GM19023 (cell line): ENCODE results near the gene FAM227B.
"Not testable (repeated sequence)": the region's sequence is repeated elsewhere in the genome, so short reads cannot be mapped to it uniquely, and the experiment has no call there.

Source experiments
- ATAC-seq: cut with Tn5 transposase; IDR thresholded peaks from one replicate; pipeline ENCODE4 v1.9.1; 2021; ENCODE audit warnings: mild to moderate bottlenecking, moderate library complexity; ENCODE audit not compliant: unreplicated experiment

The FAM227B gene, protein sequence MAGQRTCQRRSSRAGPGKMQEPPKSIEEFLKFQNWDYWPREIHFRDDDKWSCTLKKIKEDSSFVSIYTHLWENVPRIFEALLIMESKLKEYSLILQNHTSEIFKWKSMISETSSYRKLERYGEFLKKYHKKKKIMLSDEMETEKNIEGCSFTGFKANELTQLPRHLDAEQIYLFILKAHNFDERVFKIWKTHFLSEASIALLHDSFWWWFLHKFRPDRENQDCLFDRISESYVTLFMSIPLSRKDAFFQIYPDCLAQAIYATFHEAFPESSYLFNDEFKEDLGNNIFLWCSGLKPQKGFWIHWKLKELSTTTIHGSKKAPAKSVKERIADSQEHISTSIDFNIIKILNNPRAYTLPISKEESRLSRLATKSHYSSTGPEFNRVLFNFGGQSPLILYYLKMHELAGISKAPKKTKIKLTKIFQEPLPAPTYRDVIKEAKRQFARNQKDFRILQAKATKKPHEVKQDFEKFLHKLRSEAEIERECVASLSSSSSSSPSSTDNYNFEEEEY

DNA sequence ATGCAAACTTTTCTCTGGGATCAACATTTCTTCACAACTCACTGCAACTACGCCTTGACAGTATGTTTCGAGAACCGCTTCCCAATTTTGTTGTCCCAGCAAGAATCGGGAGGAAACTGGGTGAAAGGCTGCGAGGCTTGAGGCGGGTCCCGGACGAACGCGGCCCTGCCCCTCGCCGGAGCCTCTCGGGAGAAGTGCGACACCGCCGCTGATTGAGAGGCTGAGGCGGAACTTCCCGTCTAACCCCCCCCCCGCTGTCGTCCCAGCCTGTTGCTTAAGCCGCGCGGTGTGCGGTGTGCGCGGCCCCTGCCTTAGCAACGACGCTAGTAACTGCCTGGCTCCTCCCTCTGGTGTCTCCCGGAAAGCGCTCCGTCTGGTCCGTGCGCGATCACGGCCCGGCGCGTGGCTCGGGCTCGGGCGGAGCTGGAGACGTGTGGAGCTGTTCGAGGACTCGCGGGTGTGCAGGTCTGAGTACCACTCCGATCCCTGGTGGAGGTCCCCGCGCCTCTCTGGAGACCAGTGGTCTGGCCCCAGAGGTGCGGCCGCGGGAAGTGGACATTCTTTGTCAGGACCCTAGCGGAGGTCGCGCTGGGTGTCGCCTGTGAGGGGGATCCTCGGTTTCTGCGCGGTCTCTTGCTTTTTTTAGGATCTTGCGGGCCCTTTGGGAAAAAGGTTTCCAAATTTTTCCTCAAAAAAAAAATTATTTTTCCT, at the start of gene FAM227B, which contains the start of gene DTWD1:
Gene FAM227B (minus strand): TSS at position 161 of the 711 bp plus-strand sequence. CDS start 5,647 bp downstream, outside the sequence.
Gene DTWD1 (plus strand): TSS at position 391 of the 711 bp plus-strand sequence. CDS start 4,120 bp downstream, outside the sequence.
- peak; percentile 98 for ATAC-seq

DNA sequence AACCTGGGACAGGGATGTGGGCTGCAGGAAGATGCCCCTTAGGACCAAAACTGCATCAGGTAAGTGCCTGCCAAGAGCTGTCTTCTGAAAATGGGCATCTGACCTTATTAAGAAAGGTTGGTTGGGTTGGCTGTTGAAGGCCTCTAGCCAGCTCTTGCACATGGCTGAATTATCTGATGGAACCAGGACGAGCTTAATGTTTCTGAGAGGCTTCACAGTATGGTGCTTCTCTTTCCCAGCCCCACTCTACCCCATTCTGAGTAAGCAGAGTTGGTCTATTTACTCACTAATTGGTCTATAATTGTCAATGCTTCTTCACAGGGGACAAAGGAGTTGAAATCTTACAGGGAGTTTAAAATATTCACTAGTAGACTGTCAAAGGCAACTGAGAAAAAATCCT, 48.7 kb upstream of the FAM227B start:
- ATAC-seq, result no peak

DNA sequence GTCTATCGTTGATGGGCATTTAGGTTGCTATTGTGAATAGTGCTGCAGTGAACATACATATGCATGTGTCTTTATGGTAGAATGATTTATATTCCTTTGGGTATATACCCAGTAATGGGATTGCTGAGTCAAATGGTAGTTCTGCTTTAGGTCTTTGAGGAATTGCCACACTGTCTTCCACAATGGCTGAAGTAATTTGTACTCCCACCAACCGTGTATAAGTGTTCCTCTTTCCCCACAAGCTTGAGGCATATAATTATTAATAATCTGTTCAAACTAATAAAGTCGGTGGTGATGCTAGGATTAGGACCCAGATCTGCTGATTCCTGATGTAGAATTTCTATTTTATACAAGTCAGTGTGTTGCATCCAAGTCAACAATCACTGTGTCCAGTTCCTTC, 45.9 kb upstream of the FAM227B start:
- not testable (repeated sequence) for ATAC-seq

DNA sequence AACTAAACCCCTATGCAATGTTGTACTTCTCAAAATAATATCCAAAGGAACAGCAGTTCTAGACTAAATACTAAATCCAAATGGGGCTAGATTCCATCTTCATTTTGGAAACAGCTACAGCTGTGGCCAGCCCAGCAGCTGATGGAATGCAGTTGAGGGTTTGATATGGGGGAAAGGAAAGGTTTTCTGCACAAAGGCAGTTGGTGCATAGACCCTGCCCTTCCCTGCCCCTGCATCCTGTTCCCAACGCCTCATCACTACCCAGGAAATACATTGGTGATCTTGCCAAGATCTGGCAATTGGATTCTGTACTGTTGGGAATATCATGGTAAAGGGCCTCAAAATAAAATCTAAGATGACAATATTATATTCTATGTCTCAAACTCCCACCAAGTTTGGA, 44.1 kb upstream of the FAM227B start:
- ATAC-seq, result no peak

DNA sequence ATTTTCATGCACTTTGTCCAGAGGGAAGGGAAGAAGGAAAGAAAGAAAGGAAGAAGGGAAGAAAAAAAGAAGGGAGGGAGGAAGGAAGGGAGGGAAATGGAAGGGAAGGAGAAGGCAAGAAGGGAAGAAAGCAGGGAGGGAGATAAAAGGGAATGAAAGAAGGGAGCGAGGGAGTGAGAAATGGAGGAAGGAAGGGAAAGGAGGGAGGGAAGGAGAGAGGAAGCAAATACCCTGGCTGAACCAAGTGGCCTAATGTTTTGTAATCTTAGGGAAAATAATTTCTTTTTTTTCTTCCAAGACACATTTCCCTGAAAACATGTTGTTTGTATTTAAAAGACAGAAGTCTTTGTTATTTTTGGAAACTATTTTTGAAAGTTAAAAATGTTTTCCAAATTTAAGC, 36.1 kb upstream of the FAM227B start:
- ATAC-seq, result no peak

DNA sequence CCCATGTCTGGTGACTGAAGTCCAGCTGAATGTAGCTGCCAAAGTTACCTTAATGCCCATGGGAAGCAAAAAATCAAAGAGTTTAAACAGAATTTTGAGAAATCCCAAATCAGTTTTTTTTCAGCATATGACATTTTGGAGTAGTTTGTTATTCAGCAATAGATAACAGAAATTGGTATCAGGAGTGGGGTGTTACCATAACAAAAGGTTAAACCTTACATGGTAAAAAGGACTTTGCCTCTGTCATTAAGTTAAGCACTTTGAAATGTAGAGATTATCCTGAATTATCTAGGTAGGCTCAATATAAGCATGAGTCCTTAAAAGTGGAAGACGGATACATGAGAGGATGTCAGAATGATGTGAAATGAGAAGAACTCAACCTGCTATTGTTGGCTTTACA, 32.3 kb upstream of the FAM227B start:
- no peak for ATAC-seq

DNA sequence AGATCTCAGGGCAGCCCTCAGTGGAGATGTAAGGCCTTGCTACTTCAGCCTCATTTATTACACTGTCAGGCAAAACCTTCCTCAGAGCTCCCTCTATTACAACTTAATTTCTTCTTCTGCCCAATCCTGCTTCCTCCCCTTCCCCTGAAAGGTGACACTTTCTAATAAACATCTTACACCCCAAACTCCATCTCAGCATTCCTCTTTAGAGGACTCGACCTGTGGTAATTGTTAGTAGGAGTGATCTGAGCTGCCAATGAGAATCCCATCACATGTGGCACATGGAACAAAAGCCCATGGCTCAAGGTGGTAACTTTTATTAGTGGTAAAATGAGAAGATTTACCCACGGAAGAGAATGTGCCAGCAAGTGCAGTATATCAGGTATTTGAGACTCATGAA, 30.1 kb upstream of the FAM227B start:
- ATAC-seq, result no peak

DNA sequence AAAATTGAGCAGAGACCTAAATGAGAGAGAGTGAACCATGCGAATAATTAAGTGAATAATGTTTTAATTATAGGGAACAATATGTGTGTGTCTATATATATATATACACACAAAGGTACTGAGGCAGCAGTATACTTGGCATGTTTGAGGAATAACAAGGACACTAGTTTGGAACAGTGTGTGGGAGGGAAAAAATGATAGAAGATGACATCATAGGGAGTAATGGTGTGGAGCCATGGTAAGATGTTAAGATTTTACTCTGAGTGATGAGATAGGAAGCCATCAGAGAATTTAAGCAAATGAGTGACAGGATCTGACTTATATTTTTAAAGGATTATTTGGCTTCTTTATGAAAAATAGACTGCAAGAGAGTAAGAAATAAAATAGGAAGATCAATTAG, 29.4 kb upstream of the FAM227B start:
- ATAC-seq, result no peak

DNA sequence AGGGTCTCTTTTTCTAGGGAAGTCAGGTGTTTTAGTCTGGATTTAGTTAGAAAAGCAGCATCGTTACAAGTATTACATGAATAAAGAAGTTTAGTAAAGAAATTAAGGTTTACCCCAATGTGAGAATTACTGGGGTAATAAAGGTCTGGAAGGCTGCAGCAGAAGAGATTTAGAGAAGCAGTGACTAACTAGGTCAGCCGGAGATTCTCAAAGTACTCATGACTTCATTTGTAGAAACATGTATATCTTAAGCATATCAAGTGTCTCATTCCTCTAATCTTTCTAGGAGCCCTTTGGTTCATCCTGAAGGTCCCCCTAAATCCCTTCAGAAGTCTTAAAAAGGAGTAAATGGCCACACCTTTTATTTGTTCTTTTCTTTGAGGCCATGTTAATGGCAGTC, 26.3 kb upstream of the FAM227B start:
- ATAC-seq, result no peak

DNA sequence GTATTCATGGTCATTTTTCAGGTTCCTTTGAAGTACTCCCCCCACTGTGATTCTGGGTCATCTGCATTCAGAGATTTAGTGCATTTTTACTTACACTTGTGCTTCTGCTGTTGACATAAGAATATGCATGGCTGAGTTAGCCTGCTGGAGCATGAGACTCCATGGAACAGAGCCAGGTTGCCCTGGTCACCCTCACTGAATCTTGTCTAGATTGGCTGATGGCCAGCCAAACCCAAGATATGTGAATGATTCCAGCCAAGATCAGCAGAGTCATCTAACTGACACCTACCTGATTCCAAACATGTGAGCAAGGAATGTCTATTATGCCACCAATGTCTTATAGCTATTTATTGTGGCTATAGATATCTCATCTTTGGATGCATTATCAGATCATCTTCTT, 25.3 kb upstream of the FAM227B start:
- ATAC-seq, result no peak

DNA sequence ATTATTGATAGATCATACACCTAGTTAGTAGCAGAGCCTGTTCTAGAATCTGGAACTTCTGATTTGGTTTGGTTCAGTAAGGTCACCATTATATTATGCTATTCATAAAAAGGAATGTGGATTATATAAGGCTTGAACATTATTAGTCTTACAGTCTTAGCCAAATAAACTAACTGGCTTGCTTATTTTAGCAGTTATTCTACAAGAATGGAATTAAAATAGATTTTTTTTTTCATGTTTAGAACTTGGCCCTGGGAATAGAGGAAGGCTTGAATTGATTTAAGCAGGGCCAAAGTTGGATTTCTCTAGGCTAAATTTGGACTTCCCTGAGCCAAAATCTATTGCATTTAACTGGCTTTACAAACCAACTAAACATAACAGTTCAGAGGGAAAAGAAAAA, 24.7 kb upstream of the FAM227B start:
- no peak for ATAC-seq

DNA sequence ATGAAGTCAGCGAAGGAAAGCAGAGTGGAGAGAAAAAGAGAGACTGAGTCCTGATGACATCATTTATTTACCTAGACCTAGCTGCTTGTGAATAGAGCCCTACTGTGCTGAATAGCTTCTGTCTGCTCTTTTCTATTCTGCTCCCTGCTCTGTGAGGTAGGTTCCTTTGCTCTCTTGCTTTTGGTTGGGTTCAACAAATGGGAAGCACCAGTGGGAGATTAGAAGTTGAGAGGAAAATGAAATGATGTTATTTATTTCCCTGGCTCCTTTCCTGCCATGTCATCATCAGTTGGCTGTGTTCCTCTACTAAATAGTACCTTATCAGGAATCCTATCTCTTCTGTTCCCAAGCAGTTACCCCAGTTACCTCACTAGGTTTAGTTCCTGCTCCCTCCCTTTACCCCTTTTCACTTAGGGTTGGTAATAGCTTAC, 23.8 kb upstream of the FAM227B start:
- no peak for ATAC-seq

DNA sequence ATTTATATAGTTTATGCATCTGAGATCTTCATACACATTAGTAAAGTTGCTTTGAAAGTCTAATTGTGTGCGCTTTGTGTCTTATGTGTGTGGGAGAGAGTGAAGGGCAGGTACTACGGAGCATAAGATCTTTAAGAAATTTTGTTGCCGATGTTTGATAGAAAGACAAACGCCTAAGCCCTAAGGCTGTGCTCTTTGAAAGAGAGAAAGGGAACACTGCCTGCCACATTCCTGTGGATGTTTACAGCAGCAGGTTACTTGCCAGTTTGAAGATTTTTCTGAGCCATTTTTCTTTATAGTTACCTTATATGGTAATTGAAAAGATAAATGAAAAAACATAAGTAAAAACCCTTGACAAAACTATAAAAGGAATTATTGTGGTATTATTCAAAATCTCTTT, 17.2 kb upstream of the FAM227B start:
- ATAC-seq, result no peak

DNA sequence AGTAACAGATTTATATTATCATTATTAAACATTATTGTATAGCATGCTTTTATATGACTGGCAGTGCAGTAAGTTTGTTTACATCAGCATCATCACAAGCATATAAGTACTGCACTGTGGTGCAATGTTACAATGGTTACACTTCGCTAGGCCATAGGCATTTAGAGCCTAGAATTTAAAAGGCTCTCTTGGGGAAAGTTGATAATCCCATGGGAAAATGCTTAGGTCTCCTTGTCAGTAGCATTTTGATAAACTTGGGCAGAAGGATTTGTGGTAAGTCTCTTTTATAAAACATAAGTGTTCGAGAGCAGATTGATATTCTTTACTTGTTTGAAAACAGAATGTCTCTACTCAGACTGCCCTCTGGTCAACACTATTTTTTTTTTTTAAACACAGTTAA, 7.8 kb upstream of the FAM227B start:
- no peak for ATAC-seq

DNA sequence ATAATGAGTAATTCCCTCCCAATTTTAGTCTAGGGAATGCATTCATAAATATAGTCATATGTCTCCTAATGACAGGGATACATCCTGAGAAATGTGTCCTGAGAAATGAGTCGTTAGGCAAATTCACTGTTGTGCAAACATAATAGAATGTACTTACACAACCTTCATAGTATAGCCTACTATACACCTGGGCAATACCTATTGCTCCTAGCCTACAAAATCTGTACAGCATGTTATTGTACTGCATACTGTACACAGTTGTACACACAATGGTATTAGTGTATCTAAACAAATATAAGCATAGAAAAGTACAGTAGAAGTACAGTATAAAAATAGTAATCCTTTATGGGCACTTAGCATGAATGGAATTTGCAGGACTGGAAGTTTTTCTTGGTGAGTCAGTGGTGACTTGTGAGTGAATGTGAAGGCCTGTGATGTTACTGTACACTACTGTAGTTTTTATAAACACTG, 6.8 kb upstream of the FAM227B start:
- no peak for ATAC-seq

DNA sequence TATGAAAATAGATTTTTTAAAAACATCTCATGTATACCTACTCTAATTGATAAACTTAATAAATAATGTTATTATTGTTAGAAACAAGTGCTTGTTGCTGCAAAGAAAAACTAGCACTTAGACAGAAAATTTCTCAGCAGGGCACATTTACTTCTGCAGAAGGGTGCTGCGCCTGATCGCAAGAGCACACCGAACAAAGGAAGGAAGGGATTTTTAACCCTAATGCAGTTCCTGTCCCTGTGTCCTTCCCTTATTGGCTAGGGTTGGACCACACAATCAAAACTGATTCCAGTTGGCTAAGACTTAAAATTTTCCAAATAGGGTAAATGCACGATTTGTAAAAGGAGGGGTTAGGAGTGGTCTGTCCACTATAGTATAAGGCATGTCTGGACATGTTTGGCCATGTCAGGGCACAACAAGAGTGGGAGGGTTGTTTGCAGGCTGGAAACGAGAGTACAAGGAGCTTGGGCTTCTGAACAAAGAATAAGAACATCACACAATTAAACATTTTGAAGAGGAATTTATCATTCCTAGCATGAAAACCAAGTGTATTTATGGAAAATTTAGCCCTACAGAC, 4.9 kb upstream of the FAM227B start:
- ATAC-seq, result no peak

DNA sequence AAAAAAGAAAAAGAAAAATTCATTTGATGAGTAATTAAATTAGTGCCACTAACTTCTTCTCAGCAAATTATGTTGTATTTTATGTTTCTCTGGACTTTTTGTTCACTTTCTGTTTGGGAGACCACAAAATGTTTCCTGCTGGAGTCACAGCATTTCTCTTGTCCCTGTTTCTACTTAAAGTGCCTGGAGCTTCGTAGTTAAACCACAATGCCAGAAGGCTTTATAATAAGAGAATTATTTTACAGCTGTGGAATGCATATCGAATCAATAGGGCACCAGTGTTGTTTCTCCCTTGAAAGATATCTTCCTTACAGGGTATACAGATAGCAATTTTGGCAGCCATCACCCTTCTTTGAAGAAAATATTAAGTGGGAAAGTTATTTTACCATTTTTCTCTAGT, 3.4 kb upstream of the FAM227B start:
- no peak for ATAC-seq

DNA sequence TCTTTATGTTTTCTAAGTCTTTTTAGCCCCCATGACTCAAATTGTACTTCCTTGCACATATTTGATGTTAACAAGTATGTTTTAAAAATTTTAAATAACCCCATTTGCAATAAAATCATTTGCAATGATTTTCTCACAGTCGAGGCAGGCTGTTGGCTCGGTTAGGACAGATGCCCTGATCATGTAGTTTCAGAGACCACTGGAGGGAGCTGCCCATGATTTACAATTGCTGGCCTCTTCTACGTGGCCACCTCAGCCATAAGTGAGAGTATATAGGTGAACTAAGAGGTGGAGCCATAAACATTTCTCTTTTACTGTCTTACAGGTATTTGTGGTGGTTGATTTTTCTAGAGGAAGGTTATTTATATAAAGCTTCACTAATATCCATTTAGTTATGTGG, 1.9 kb upstream of the FAM227B start:
- ATAC-seq, result no peak

DNA sequence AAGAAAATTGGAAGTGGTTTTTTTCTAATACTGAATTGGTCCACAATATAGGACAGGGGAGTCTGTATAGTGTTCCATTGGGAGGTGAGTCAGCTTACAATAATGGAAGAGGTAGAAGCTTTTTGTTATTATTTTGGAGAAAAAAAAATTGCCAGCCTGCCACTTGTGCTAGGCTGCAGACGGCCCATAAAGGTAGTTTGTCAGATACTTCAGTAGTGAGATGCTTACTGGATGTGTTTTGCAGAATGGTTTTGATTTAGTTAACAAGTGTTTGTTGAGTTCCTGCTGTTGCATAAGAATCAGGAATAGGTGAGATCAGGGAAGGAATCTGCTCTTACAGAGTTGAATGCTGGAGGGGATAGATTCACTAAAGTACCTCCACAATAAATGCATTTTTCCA, 1.3 kb upstream of the FAM227B start:
- no peak for ATAC-seq

DNA sequence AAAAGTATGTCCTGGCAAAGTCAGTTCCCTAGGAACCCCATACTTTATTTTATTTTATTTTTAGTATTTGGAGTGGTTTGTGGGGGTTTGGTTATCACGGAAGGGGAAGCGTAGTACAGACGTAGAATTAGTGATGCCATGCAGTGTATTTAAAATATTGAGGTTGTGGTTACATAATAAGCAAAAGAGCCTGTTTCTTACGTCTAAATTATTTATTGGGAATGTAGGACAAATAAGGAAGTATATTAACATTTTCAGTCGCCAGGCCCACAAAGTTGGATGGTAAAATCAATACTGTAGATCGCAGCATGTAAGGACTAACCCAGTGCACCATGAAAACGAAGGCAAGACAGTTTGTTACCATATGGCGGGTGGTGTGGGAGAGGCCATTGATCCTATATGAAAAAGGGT, 788 bp upstream of the FAM227B start:
- ATAC-seq, result no peak

DNA sequence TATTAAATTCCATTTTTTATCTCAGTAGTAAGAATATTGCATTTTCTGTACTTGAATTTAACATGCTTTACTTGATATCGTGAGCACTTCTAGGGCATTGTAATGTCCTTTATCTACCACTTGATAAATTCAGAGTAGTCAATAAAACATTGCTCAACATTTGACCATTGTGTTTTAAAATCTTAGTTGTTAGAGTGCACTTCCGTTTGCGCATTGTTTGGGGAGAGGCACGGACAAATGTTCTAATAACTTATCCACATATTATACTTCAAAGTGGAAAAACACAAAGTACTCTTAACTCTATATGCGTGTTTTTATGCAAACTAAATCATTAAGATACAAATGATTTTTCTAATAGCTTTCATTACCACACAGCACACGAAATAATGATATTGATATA, 419 bp downstream of the FAM227B start:
- ATAC-seq, result no peak

DNA sequence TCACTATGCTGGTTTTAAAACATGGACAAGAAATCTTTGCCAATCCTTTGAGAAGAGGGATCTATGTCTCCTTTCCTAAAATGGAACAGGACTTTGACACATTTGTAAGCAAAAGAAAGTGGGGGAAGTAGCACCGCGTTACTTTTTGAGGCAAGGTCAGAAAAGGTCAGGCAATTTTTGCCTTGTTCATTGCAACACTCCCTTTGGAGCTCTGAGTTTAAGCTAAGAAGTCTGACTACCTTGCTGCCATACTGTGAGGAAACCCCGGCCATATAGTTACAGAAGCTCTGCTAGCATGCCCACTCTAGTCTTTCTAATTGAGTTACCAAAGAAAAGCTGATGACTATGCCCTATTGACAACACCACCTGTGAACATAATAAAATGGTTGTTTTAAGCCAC, 1.4 kb downstream of the FAM227B start:
- ATAC-seq, result no peak
